ENCODE data around the gene MAPKAP1. TPM values are rescaled to one million over a fixed set of nuclear protein-coding genes. Genes with fewer than 3 reads are reported as not detected.

MAPKAP1 gene
- total and polyA plus RNA-seq, 2 experiments from 2014 or later, result 68.5 to 74.5 TPM

DNA sequence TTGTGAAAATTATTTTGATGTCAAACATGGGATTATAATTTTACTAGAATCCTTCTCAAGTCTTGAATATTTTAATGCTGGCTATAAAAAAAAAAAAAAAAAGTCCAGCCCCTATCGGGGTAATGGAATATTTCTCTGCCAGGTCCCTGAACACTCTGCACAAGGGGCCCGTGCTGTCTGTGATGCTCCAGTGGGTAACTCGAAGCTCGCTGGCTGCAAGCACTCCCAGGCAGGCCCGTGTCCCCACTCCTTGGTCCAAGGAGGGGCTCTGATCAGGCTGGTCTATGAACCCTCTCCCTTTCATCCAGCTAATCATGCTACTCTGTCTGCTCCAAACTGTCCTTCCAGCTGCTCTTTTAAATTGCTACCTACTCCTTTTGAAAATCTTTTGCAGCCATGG is 264.6 kb downstream of the MAPKAP1 start:
- no peaks in the 10 kb centered on the region for H3K27me3 ChIP-seq (replicated peaks; ENCODE audit: insufficient read depth)
- peaks cover 4% of the 10 kb centered on the region; the same call in 1 of the 2 replicates for H3K36me3 ChIP-seq (ENCODE audit: low read depth)
- no peak for DNase-seq
- no peaks in the 10 kb centered on the region for H4K20me1 ChIP-seq (ENCODE audit: insufficient read depth)
- no peak overlapping the region for H3K4me3 ChIP-seq
- no peaks in the 10 kb centered on the region for H3K9me2 ChIP-seq (ENCODE audit: insufficient read depth)
- no peak overlapping the region for H3K4me2 ChIP-seq (ENCODE audit: unreplicated experiment)
- TF ChIP-seq EZH2 (IDR thresholded peaks at IDR 0.05; ENCODE audit: insufficient read depth, poor library complexity, severe bottlenecking) (no peak), EZH2phosphoT487 (IDR thresholded peaks at IDR 0.05; ENCODE audit: insufficient read depth, low read depth) (no peak)
- no peaks in the 10 kb centered on the region for H3K9me3 ChIP-seq (ENCODE audit: low read depth)
- in situ Hi-C loops (cut with MboI), result no loop called here
- no peak overlapping the region for H3K9ac ChIP-seq
- no peak overlapping the region for H2AFZ ChIP-seq
- WGBS, 2 experiments (ENCODE audit: low coverage in 1 of 2, low lambda C conversion rate in 2 of 2, missing lambda C conversion rate in 2 of 2), result 81 to 83% methylated on average over 5 of the region's 5 CpGs
- H3K79me2 ChIP-seq (ENCODE audit: insufficient read depth), result no peaks in the 10 kb centered on the region
- H3F3A ChIP-seq (ENCODE audit: insufficient read depth), result no peaks in the 10 kb centered on the region
- H3K27ac ChIP-seq, result no peak overlapping the region
- H3K4me1 ChIP-seq (ENCODE audit: insufficient read depth), result no peaks in the 10 kb centered on the region

DNA sequence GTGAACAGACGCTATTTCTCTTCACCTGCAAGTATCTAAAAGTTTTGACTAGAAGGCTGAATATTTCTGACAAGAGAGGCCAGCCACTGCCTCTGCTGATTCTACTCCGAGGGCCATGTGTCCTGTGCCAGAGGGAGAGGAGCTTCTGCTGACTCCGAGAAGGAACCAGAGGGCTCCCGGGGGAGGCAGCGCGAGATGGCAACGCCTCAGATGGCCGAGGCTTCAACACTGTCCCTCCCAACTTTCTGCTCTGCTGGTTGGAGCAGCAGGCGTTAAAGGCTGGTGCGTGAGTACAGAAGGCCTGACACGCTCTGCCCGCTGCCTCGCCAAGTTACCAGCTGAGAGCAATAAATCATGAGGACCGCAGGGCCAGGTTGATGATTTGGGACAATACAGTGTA is 266.6 kb downstream of the MAPKAP1 start:
- 50 to 51% methylated on average over 14 of the region's 14 CpGs for WGBS, 2 experiments (ENCODE audit: low coverage in 1 of 2, low lambda C conversion rate in 2 of 2, missing lambda C conversion rate in 2 of 2)
- in situ Hi-C loops (cut with MboI), result no loop called here
- H3K4me3 ChIP-seq, result no peak overlapping the region
- H3K4me2 ChIP-seq (ENCODE audit: unreplicated experiment), result no peak overlapping the region
- H4K20me1 ChIP-seq (ENCODE audit: insufficient read depth), result no peaks in the 10 kb centered on the region
- DNase-seq, result no peak
- H3K9me2 ChIP-seq (ENCODE audit: insufficient read depth), result no peaks in the 10 kb centered on the region
- H3K79me2 ChIP-seq (ENCODE audit: insufficient read depth), result no peaks in the 10 kb centered on the region
- no peaks in the 10 kb centered on the region for H3F3A ChIP-seq (ENCODE audit: insufficient read depth)
- H3K36me3 ChIP-seq (ENCODE audit: low read depth), result peaks cover 4% of the 10 kb centered on the region; the same call in 1 of the 2 replicates
- H3K27ac ChIP-seq, result no peak overlapping the region
- H3K9ac ChIP-seq, result no peak overlapping the region
- TF ChIP-seq EZH2phosphoT487 (IDR thresholded peaks at IDR 0.05; ENCODE audit: insufficient read depth, low read depth) (no peak), EZH2 (IDR thresholded peaks at IDR 0.05; ENCODE audit: insufficient read depth, poor library complexity, severe bottlenecking) (no peak)
- no peaks in the 10 kb centered on the region for H3K27me3 ChIP-seq (replicated peaks; ENCODE audit: insufficient read depth)
- H3K4me1 ChIP-seq (ENCODE audit: insufficient read depth), result no peaks in the 10 kb centered on the region
- no peak overlapping the region for H2AFZ ChIP-seq
- H3K9me3 ChIP-seq (ENCODE audit: low read depth), result no peaks in the 10 kb centered on the region

- DNase-seq, result no peak
- no peaks in the 10 kb centered on the region for H3K9me3 ChIP-seq (ENCODE audit: low read depth)
- no peaks in the 10 kb centered on the region for H4K20me1 ChIP-seq (ENCODE audit: insufficient read depth)
- H3K79me2 ChIP-seq (ENCODE audit: insufficient read depth), result no peaks in the 10 kb centered on the region
- no peaks in the 10 kb centered on the region for H3F3A ChIP-seq (ENCODE audit: insufficient read depth)
- in situ Hi-C loops (cut with MboI), result no loop called here
- H3K27ac ChIP-seq, result no peak overlapping the region
- TF ChIP-seq EZH2 (IDR thresholded peaks at IDR 0.05; ENCODE audit: insufficient read depth, poor library complexity, severe bottlenecking) (no peak), EZH2phosphoT487 (IDR thresholded peaks at IDR 0.05; ENCODE audit: insufficient read depth, low read depth) (no peak)
- no peak overlapping the region for H3K4me3 ChIP-seq
- H3K4me2 ChIP-seq (ENCODE audit: unreplicated experiment), result no peak overlapping the region
- H3K36me3 ChIP-seq (ENCODE audit: low read depth), result peaks cover 4% of the 10 kb centered on the region; the same call in 1 of the 2 replicates
- H2AFZ ChIP-seq, result no peak overlapping the region
- H3K27me3 ChIP-seq (replicated peaks; ENCODE audit: insufficient read depth), result no peaks in the 10 kb centered on the region
- no peaks in the 10 kb centered on the region for H3K9me2 ChIP-seq (ENCODE audit: insufficient read depth)
- WGBS, 2 experiments (ENCODE audit: low coverage in 1 of 2, low lambda C conversion rate in 2 of 2, missing lambda C conversion rate in 2 of 2), result 94 to 97% methylated on average over 20 to 21 of the region's 21 CpGs
- H3K4me1 ChIP-seq (ENCODE audit: insufficient read depth), result no peaks in the 10 kb centered on the region
- H3K9ac ChIP-seq, result no peak overlapping the region
Observed at GRCh38 chr9:125439434-125440272, 267.4 kb downstream of the MAPKAP1 start.

DNA sequence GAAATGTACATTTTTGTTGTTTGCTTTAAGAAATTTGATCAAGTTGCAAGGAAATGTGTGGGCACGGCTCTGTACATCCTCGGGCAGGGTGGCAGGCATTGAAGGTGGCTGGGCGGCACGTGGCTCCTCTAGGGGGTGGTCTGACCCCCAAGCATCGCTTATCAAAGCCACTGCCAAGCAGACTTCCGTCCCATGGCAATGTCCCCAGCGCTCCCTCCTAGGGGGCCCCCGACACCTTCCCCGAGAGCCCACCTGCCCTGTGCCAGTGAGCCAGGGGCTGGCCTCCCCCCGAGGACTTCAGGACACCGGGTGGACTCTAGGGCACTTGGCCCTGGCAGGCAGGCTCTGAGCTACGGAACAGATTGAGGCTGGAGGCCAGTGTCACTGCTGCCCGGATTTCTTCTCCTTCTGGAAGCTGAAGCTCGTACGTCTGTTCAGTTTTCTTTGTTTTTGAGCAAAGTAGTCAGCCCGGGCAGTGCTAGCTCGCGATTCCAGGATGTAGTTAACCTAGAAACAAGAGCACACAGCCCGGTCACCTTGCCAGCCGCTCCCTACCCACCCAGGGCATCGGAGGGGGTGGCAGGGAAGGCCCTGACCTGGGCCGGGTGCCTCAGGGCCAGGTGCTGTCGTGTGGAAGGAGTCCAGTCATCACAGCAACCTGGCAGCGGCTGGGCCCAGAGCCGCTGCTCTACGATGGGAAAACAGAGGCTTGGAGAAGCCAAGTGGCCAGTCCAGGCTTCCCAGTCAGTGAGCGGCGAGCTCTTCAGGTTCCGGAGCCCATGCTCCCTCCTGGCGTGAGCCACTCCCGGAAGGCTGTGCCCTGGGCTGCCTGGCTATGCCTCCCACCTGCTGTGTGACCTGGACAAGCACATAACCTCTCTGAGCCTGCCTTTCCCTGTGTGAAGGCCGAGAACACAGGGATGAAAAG is 268.2 kb downstream of the MAPKAP1 start:
- no peak overlapping the region for H3K27ac ChIP-seq

More for the DNA sequence above, 268.2 kb downstream of the MAPKAP1 start:
- no peak for TF ChIP-seq EZH2 (IDR thresholded peaks at IDR 0.05; ENCODE audit: insufficient read depth, poor library complexity, severe bottlenecking)
- no peak for TF ChIP-seq EZH2phosphoT487 (IDR thresholded peaks at IDR 0.05; ENCODE audit: insufficient read depth, low read depth)
- 95 to 96% methylated on average over 31 to 32 of the region's 32 CpGs for WGBS, 2 experiments (ENCODE audit: low coverage in 1 of 2, low lambda C conversion rate in 2 of 2, missing lambda C conversion rate in 2 of 2)
- Histone ChIP-seq H3K9ac (no peak overlapping the region), H3K9me2 (ENCODE audit: insufficient read depth) (no peaks in the 10 kb centered on the region), H3K79me2 (ENCODE audit: insufficient read depth) (no peaks in the 10 kb centered on the region), H4K20me1 (ENCODE audit: insufficient read depth) (no peaks in the 10 kb centered on the region), H3K9me3 (ENCODE audit: low read depth) (no peaks in the 10 kb centered on the region), H3F3A (ENCODE audit: insufficient read depth) (no peaks in the 10 kb centered on the region), H3K27me3 (replicated peaks; ENCODE audit: insufficient read depth) (no peaks in the 10 kb centered on the region), H2AFZ (no peak overlapping the region), H3K4me3 (no peak overlapping the region), H3K4me2 (ENCODE audit: unreplicated experiment) (no peak overlapping the region), H3K4me1 (ENCODE audit: insufficient read depth) (no peaks in the 10 kb centered on the region), H3K36me3 (ENCODE audit: low read depth) (peaks cover 4% of the 10 kb centered on the region; the same call in 1 of the 2 replicates)
- in situ Hi-C loops (cut with MboI), result no loop called here
- DNase-seq, result no peak

Data from GM23248 (cell line).